Loucy (cell line): ENCODE data around the gene PIK3R5.

Experiments
- EZH2phosphoT487 ChIP-seq: fragments of 200-600 bp; IDR thresholded peaks from 2 replicates; pipeline ENCODE4 v1.6.1; 2018; ENCODE audit warnings: antibody characterized with exemption, mild to moderate bottlenecking, moderate library complexity, borderline replicate concordance
- TF ChIP-seq, protein P1 (sequence below): fragments of 200-600 bp; sonication (generic); conservative IDR thresholded peaks from 2 replicates; pipeline ENCODE4 v1.5.1; 2014; ENCODE audit warnings: mild to moderate bottlenecking, antibody characterized with exemption, low read length

GRCh38 chr17:8922451-8922850, 43.1 kb downstream of the PIK3R5 start:
- TF ChIP-seq, protein P1, sequence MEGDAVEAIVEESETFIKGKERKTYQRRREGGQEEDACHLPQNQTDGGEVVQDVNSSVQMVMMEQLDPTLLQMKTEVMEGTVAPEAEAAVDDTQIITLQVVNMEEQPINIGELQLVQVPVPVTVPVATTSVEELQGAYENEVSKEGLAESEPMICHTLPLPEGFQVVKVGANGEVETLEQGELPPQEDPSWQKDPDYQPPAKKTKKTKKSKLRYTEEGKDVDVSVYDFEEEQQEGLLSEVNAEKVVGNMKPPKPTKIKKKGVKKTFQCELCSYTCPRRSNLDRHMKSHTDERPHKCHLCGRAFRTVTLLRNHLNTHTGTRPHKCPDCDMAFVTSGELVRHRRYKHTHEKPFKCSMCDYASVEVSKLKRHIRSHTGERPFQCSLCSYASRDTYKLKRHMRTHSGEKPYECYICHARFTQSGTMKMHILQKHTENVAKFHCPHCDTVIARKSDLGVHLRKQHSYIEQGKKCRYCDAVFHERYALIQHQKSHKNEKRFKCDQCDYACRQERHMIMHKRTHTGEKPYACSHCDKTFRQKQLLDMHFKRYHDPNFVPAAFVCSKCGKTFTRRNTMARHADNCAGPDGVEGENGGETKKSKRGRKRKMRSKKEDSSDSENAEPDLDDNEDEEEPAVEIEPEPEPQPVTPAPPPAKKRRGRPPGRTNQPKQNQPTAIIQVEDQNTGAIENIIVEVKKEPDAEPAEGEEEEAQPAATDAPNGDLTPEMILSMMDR: no peak
- TF ChIP-seq EZH2phosphoT487: no peak
